M059J (cell line): ENCODE results near the gene SLC22A14. TPM values are rescaled to one million over a fixed set of nuclear protein-coding genes. Genes with fewer than 3 reads are reported as not detected.
"Not testable (repeated sequence)": the region's sequence is repeated elsewhere in the genome, so short reads cannot be mapped to it uniquely, and the experiment has no call there.

Experiments used
- DNase-seq: peaks from one replicate; pipeline ENCODE4 v3.0.0-alpha.2; 2012; ENCODE audit warnings: low read depth
- total RNA-seq: library from RNA; depleted of rRNA; stranded (reverse); fragments of >200 nt; shearing (Covaris generic); gene quantifications from 2 replicates; pipeline ENCODE4 v1.2.3, GENCODE V29; 2014

Gene SLC22A14
- total RNA-seq, 1 experiment from 2014 or later = not detected

DNA sequence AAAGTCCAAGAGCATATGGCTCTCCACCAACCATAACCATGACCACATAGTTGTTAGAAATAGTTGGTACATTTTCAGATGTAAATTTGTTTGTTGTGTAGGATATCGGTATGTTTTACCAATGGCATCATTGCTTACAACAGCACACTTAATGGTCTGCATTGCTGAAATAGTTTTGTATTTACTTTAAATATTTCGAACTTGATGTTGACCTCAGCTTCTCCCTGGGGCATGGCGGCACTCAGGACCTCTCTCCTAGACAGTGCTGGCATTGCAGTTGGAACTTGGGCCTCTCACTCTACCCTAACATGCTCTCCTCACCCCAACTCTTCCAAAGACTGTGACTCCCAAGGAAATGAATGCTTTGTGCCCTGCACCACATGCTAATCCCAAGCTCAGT is 11.5 kb upstream of the SLC22A14 start:
- DNase-seq = no peak

DNA sequence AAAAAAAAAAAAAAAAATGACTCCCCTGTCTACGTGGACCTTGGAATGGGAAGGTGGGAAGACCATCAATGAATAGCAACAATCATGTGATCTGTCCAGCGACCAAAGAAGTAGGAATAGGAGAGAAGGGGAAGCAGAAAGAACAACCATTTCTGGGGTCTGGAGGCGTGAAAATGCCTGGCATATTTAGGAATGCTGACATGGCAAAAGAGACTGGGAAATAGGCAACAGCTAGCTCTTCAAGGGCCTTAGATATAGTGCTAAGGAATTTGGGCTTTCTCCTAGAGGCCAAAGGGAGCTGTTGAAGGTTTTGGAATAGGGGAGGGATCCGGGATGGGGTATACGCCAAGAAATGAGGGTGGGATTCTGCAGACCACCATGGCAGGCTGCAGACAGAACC is 10.5 kb upstream of the SLC22A14 start:
- no peak for DNase-seq

DNA sequence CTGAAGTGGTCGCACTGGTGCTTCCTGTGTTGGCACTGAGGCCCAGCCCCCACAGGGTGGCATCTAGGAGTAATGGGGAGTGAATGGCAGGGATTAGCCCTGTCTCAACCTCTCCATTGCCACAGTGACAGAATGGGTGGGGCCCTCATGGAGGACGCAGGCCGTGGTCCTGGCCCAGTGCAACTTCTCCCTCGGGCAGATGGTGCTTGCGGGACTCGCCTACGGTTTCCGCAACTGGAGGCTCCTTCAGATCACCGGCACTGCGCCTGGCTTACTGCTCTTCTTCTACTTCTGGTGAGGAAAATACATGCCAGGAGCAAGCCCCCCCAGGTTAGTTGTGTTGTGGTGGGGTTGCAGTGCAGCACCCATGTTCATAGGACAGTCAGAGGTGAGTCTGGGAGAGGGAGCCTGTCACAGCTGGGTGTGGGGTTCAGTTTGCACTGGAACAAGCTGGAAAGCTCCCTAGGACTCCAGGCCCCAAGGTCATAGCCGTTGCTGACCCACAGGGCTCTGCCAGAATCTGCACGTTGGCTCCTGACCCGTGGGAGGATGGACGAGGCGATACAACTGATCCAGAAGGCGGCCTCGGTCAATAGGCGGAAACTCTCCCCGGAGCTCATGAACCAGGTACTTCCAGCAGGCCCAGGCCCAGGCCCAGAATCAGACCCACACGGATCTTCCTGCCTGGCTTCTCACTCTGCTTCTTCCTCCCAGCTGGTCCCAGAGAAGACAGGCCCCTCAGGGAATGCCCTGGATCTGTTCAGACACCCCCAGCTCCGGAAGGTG is 7.0 kb upstream of the SLC22A14 start:
- no peak for DNase-seq

GRCh38 chr3:38275658-38276057 is 6.4 kb upstream of the SLC22A14 start:
- DNase-seq = no peak

DNA sequence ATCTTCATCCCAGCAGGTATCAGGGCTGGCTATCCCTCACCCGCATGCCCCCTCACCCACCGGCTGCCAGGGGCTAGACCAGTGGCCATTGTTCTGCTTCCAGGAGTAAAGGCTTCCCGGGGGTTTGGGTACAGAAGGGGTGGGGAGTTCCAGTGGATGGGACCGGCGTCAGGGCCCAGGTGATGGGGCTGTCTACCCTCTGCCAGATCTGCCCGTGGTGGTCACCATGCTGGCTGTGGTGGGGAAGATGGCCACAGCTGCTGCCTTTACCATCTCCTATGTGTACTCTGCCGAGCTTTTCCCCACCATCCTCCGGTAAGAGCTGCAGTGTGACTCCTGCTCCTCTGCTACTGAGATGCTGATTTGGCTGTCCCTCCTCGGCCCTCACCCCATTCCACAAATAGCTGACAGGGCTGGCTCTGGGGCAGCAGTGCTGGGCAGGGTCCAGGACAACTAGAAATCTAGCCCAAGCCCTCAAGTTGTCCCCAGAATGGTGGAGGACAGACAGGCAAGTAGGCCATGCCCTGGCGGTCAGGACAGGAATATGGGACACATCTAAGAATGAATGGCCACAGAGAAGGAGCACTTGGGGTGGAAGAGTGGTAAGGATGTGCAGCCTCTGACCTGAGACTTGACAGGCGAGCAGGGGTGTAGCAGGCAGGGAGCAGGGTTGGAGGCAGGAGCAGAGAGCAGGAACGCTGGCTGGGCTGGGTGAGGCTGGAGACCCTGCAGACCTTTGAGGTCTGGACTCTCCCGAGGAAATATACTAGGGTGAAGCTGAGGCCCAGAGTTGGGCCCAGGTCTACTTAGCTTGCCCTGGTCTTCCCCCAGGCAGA is 5.8 kb upstream of the SLC22A14 start:
- DNase-seq = no peak

DNA sequence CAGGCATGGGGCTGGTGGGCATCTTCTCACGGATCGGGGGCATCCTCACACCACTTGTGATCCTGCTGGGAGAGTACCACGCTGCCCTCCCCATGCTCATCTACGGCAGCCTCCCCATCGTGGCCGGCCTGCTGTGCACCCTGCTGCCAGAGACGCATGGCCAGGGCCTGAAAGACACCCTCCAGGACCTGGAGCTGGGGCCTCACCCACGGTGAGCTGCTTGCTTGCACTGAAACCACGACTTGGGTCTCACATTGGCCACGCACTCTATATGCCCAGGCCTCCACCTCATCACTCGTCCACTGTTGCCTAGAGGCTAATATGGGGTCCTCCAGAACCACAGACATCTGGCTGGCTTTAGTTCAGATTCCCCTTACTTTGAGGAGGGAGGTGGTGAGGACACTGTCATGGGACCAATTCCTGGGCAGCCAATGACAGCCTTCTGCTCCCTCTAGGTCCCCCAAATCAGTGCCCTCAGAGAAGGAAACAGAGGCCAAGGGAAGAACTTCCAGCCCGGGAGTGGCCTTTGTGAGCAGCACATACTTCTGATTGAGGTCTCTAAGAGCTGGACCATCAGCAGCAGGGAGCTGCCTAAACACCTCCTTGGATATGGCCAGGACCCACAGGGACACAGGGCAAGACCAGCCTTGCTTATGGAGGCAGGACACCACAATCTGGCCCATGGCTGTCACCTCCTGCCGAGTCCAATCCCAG is 5.0 kb upstream of the SLC22A14 start:
- no peak for DNase-seq

DNA sequence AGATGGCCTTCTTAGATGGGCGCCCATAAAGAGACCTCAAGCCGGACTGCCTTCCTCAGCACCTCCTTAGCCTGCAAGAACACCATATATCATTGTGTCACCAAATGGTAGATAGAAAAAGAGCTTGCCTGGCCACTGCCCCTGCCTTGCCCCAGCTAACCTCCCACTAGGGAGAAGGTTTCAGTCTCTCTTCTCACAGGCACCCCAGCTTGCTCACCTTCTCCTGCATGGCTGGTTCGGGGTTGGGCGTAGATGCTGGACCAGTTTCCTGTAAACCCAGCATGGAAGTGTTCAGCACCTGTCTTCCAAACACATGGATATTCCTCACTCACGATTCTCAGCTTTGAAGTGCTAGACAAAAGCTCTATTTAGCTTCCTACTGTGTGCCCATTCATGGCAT is 3.3 kb upstream of the SLC22A14 start:
- no peak for DNase-seq

DNA sequence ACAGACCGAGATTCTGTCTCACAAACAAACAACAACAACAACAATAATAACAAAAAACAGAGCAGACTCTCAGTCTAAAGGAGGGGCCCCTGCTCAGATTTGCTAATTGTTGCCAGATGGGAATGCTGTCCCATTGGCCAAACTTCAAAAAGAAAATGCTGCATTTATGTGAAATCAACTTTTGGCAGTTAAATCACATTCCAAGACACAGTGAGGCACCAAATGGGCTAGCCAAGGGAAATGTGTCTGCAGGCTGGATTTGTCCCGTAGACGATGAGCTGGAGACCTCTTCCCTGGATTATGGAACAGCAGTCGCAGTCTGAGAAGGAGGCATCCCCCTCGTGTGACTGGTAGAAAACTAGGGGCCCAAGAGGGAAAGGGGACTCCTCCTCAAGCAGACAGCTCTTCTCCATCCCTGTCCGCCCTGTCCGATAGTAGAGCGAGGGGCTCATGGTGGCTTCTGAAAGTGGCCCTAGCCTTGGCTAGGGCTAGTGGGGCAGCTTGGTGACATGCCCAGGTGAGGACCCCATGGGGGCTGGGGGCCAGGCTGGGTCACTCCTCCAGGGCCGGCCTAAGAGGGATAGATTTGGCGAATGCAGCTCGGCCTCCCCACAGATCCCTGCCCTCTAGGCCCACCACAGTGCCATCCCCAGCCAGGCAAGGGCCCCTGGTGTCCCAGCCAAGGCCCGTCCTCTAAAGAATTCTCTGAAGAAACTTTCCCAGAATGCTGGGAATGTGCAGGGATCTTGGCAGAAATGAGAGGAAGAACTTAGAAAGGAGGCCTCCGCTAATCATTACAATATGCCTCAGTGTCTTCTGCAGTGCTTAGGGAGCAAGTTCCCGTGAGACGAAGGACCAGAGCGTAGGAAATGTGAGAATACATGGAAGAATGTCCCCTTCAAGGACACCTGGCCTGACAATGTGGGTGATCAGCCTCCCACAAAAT is 2.0 kb downstream of the SLC22A14 start:
- no peak for DNase-seq

GRCh38 chr3:38284756-38285150 is 2.7 kb downstream of the SLC22A14 start:
- no peak for DNase-seq

GRCh38 chr3:38289286-38290217 is 7.5 kb downstream of the SLC22A14 start:
- not testable (repeated sequence) for DNase-seq

- DNase-seq = not testable (repeated sequence)
Observed at GRCh38 chr3:38297053-38297452, 15.0 kb downstream of the SLC22A14 start.

DNA sequence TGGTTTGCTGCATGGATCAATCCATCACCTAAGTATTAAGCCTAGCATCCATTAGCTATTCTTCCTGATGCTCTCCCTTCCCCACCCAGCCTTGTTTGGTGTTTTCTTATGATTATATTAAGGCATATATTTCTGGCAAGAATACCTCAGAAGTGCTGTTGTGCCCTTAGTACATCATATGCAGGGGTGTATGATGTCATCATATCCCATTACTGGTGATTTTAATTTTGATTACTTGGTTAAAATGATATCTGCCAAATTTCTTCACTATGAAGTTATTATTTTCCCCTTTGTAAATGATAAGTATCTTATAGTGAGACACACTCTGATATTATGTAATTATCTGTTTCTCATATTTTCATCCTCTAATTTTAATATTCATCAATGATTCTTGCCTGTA is 15.4 kb downstream of the SLC22A14 start:
- no peak for DNase-seq

- DNase-seq = peak; percentile 5
Observed at GRCh38 chr3:38297947-38298711, 16.0 kb downstream of the SLC22A14 start.

- no peak for DNase-seq
Observed at GRCh38 chr3:38306941-38307340, 24.8 kb downstream of the SLC22A14 start.

- no peak for DNase-seq
Observed at GRCh38 chr3:38307599-38307998, 25.5 kb downstream of the SLC22A14 start.

DNA sequence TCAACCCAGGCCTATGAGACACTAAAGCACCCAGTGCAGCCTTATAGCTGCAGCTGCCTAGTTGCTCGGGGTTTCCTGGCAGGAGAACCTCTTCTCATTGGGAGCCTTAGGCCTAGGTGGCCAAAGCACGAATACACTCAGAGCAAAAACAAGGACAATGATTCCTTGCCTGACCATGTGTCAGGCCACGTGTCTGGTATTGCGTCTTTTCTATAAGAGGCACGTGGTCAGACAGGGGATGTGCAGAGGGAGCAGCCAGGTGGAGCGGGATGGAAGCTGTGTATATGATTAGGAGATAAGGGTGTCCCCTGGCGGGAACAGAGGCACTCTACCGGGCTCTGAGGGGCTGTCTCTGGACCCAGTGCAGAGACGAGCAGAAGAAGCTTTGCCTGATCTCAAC is 26.4 kb downstream of the SLC22A14 start:
- DNase-seq = no peak

DNA sequence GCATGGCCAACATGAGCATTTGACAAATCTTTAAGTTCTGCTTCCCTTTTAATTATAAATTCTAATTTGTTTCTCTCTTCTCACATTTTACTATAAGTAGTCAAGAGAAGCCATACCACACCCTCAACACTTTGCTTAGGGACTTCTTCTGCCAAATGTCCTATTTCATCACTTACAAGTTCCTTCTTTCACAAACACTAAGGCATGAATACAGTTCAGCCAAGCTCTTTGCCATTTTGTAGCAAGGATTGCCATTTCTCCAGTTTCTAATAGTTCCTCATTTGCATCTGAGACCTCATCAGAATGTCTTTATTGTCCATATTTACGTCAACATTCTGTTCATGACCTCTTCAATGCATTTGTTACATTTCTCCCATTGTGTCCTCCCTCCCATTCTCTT is 29.4 kb downstream of the SLC22A14 start:
- no peak for DNase-seq

DNA sequence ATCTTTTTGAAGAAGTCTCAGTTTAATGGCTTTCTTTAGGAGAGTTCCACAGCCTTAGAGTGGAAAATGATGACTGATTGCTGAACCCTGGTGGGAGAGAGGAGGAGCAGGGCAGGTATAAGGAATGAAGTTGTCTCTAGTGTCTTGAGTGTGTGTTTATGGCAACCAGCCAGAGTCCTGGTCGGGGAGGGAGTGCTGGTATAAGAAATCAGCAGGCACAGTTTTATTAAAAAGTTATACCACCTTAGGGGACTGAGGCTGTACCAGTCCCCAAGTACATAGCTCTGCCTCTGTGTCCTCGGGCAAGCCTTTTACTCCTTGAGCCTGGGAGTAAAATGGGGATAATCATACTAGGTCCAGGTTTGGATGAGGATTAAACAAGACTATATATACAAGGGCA is 29.8 kb downstream of the SLC22A14 start:
- no peak for DNase-seq

- no peak for DNase-seq
Observed at GRCh38 chr3:38312356-38312755, 30.3 kb downstream of the SLC22A14 start.
